ENCODE data around the gene METTL17.

Gene METTL17

DNA sequence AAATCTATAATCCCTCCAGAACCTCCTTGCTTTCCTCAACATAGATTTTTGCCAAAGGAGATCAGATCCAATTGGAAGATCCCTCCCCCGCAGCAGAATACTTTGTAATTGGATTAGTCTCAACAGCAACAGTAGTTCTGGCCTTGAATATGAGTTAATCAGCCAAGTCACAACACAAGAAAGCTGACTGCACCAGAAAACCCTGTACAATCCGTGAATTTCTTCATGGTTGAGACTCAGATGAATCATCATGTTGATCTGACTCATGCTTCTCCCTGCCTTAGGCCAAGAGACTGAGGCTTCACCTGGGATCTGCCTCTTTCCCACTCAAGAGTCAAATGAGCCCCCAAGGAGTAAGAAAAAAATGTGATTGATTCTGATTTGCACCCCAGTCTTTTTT lies 3.0 kb upstream of the METTL17 start:
- TF ChIP-seq, protein P1, sequence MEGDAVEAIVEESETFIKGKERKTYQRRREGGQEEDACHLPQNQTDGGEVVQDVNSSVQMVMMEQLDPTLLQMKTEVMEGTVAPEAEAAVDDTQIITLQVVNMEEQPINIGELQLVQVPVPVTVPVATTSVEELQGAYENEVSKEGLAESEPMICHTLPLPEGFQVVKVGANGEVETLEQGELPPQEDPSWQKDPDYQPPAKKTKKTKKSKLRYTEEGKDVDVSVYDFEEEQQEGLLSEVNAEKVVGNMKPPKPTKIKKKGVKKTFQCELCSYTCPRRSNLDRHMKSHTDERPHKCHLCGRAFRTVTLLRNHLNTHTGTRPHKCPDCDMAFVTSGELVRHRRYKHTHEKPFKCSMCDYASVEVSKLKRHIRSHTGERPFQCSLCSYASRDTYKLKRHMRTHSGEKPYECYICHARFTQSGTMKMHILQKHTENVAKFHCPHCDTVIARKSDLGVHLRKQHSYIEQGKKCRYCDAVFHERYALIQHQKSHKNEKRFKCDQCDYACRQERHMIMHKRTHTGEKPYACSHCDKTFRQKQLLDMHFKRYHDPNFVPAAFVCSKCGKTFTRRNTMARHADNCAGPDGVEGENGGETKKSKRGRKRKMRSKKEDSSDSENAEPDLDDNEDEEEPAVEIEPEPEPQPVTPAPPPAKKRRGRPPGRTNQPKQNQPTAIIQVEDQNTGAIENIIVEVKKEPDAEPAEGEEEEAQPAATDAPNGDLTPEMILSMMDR (IDR thresholded peaks at IDR 0.05; ENCODE audit: low read depth, low read length), result no peak
- DNase-seq (ENCODE audit: extremely low read depth, low read depth), result peak; percentile 69

DNA sequence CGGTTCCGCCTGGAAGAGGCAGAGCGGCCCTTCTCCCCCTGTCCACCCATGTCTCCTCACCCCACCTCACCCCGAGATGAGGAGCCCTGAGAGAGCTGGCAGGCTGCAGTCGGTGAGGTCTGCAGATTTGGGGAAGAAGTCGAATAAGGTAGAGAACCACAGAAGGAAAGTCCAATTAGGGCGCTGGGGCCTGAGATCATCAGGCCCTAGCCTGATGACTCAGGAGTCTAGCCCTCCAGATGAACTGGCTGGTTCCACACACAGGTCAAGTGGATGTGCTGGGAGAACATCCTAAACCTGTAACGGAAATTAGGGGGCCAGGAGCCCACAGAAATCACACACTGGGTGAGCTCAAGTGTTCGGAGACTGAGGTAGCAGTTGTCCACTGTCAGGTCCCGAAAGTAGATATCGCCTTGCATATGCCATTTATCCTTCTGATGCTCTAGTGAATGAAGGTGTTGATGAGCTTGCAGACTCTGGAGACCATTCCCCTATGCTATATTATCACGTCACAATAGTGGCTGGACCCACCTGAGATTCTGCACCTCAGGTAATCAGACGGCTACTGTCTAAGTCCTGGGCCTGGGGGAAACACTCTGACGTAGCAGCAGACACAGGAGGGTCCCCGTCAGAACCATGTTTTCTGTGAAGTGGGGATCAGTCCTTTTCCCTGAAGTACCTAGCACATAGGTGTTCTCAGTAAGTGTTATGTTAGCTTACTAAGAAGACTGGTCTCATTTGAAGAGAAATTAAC lies 886 bp upstream of the METTL17 start:
- TF ChIP-seq, protein P1 (IDR thresholded peaks at IDR 0.05; ENCODE audit: low read depth, low read length), result no peak
- no peak for DNase-seq (ENCODE audit: extremely low read depth, low read depth)

DNA sequence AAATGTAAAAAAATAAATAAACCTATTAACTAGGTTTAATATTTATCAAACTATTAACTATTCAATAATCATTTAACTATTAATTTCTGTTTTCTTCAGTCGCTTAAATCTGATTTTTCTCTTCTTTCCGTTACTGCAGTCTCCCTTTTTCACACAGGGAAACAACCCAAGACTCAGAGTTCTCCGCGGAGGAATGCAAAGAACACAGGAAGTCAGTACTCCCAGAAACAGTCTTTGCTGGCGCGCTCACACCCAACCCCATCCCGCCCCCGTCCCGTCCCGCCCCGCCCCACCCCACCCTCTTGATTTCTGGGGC lies 351 bp upstream of the METTL17 start:
- TF ChIP-seq, protein P1 (IDR thresholded peaks at IDR 0.05; ENCODE audit: low read depth, low read length), result no peak
- DNase-seq (ENCODE audit: extremely low read depth, low read depth), result no peak

DNA sequence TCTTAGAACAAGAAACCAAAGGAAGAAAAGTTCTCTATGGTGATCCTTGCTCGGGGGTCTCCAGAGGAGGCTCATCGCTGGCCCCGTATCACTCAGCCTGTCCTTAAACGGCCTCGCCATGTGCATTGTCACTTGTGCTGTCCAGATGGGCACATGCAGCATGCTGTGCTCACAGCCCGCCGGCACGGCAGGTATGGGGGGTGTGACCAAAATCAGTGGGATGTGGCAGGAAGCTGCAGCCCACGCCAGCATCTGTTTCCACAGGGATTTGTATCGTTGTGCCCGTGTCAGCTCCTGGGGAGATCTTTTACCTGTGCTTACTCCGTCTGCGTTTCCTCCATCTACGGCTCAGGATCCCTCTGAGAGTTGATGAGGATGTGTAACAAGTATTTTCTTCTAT lies 6.7 kb downstream of the METTL17 start:
- no peak for DNase-seq (ENCODE audit: extremely low read depth, low read depth)
- TF ChIP-seq, protein P1 (IDR thresholded peaks at IDR 0.05; ENCODE audit: low read depth, low read length), result no peak

DNA sequence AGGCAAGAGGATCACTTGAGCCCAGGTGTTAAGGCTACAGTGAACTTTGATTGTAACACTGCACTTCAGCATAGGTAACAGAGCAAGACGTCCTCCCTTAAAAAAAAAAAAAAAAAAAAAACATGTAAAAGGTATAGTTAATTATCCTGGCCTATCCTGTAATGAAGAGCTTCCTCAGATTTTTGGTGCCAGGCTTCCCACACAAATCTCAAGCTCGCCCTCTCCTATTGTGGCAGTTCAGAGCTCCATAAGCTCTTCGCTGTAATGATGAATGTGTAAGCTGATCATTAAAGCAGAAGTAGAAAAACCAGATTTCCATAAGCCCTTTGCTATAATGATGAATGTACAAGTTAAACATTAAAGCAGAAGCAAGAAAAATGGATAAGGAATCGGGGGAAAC lies 7.3 kb downstream of the METTL17 start:
- TF ChIP-seq, protein P1 (IDR thresholded peaks at IDR 0.05; ENCODE audit: low read depth, low read length), result no peak
- no peak for DNase-seq (ENCODE audit: extremely low read depth, low read depth)

DNA sequence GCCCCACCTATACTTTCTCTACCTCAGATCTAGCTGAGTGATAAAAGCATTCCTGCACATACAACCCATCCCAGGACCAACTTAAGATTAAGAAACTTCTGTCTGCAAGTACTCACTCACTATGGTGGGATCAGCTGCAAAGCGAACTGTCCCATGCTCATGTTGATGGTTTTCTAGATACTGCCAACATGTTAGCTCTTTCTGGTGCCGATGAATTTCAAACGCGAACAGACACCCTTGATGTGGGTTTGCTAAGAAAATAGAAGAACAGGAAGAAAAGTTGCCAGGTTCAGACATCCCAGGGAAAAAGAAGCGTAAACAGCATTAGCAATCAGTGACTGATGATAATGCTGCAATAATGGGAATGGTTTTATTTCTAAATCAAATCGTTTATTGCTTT lies 7.8 kb downstream of the METTL17 start:
- TF ChIP-seq, protein P1 (IDR thresholded peaks at IDR 0.05; ENCODE audit: low read depth, low read length), result no peak
- DNase-seq (ENCODE audit: extremely low read depth, low read depth), result no peak

DNA sequence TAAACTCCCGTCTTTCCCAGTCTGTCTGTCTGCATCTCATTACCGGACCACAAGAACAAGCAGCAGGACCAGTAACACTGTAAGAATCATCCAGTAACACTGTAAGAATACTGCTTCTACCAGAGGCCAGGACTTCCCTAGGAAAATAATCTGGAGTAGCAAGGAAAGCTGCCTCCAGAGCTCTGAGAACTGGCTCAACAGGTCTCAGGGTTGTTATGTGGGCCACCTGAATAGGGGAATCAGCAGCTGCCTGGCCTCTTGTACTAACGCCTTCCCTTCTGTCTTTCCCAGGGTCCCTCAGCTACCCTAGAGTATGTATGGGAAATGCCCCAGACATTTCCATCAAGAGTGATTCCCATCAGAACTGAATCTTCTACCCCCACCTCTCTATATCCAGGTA lies 8.4 kb downstream of the METTL17 start:
- no peak for DNase-seq (ENCODE audit: extremely low read depth, low read depth)

More for the DNA sequence above, 8.4 kb downstream of the METTL17 start:
- TF ChIP-seq, protein P1 (IDR thresholded peaks at IDR 0.05; ENCODE audit: low read depth, low read length), result no peak
